DMS53 (cell line): ENCODE measurements around the gene STEAP1B.

ENCODE experiments used
- DNase-seq: peaks from one replicate; lab custom pipeline; 2025; lab: John Stamatoyannopoulos, UW

The STEAP1B gene

DNA sequence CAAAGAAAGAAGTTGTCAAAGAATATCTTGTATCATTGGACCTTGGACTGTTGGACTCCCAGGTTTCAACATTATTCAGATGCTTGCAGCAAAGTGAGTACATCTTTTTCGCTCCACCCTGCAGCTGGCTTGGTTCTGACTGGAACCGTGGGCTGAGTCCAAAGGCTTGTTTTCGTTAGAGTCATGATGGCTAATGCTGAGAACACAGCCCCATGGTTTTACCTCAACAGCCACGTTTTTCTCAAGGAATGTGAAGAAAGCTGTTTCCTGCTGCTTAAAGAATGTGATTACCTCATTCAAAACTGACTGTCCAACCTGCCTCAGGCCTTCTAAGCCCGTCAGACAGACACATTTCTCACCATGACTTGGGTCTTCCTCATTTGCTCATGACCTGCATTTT, 69.5 kb downstream of the STEAP1B start:
- DNase-seq, result no peak

DNA sequence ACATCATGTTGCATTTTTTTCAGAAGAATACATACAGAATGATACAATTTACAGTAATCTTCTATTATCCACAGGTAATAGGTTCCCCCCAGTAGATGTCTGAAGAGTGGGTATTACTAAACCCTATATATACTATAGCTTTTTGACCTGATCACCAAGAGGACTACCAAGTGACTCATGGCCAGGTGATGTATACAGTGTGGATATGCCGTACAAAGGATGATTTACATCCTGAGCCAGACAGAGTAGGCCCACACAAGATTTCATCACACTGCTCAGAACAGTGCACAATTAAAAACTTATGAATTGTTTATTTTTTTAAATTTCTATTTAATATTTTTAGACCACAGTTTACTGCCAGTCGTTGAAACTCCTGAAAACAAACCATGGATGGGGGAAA, 70.6 kb downstream of the STEAP1B start:
- DNase-seq, result peak; percentile 65

DNA sequence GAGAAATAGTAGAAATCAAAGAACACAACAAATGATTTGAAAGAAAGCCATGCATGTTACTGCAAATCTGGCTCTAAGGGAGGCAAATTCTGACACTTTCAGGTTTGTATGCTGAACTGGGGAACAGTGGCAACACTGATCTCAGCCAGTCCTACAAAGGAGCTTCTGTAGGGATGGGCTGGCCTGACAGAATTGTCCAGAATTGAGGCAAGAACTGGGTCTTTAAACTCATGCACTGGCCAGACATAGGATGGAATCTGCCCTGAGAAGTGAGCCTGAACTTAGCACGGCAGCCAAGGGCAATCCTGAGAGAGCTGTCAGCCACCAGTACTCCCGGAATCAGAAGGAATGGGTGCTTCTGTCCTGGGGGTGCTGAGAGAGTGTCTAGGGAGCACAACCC, 72.1 kb downstream of the STEAP1B start:
- no peak for DNase-seq

DNA sequence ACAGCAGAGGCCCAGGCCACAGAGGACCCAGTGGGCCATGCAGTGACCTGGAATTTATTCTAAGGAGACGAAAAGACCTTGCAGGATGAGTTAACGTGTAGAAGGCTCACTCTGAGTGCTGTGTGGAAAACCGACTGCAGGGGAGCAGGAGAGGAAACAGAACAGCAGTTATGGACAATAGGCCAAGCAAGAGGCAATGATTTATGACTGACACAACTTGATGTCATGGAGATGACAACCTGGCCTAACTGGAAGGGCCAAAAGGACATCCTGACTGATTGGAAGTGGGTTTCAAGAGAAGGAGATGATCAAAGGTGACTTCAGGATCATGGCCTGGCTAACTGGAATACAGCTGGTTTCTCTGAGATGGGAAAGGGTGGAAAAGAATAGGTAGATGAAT, 72.9 kb downstream of the STEAP1B start:
- peak; percentile 88 for DNase-seq

DNA sequence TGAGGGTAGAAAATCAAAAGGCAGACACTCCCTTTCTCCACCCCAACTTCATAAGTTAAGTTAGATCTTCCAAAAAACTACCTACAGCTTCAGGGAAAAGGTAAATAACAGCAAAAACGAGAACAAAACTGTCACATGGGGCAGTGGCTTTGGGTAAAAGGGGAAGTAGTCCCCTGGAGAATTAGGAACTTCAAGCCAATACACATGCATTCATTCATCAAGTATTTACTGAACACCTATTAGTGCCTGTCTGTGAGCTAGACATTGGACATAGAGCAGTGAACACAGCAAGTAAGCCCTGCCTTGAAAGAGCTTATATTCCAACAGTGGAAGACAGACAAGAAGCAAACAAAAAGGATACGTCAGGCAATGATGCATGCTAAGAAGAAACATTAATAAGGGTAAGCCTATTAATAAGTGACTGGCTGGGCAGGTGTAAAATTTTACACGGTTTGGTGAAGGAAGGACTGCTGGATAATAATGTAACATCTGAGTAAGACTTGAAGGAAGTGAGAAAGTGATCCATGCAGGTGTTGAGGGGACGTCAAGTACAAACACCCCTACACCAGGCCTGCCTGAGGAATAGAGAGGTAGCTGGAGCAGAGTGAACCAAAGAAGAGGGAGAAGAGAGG, 73.4 kb downstream of the STEAP1B start:
- no peak for DNase-seq

DNA sequence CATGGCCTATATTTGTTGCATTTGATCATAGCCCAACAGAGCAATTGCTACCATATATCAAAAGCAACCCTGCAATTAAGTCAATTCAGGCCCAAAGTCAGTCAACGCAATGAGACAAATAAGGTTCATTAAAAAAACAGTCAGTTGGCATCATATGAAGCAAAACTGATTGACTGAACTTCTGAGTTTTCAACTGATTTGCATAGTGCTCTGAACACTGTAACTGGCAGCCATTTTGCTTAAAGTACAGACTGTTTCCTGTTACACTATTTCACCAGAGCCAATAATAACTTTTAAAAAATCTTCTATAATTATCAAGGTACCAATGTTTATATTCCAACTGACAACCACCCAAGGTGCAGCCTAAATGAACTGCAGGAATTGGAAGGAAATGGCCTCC, 74.6 kb downstream of the STEAP1B start:
- DNase-seq, result no peak

DNA sequence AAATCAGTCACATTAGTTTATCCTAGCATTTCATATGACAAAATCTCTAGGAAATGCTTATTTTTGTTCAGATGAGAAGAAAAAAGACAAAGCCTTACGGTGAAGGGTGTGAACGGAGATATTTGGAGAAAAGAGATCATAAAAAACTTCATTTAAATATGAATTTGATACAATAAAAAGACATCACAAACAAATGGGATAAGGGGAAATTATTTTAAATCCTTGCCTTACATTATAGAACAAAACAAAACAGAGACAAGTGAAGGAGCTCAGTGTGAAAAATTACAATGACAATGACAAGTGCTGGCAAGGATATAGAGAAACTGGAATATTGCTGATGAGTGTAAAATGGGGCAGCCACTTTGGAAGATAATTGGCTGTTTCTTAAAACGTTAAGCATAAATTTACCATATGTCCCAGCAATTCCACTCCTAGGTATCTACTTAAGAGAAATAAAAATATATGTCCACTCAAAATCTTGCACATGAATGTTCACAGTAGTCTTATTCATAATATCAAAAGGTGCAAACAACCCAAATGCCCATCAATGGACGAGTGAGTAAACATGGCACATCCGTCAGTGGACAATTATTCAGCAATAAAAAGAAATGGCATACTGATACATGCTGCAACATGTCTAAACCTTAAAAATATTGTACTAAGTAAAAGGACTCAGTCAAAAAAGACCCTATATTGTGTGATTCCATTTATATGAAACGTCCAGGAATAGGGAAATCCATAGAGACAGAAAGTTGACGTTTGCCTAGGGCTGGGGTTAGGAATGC, 77.0 kb downstream of the STEAP1B start:
- no peak for DNase-seq

DNA sequence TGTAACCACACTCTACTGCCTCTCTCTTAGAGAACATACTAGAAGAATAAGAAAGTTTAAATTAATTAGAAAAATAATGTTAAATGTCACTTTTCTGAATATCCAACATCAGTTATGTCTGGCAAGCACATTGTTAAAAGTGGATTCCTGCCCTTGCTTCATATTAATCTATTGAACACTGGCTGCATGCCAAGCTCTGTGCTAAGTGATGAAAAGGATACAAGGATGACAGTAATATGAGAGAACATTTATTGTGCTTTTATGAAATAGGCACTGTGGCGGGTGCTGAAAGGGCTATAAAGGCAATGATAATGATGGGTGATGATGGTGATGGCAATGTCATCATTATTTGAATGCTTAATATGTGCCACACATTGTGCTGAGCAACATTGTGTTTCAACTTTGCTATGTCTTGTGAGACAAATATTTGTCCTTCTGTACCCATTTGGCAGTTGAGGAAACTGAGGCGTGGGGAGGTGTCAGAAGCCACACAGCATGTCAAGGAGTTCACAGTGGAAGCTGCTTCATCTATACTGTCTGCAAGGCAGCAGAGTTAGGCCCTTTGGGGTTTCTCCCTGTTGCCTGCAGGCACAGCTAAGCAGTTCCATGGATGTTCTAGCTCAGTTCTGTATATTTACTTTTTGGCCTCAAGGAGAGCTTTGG, 78.9 kb downstream of the STEAP1B start:
- DNase-seq, result no peak

DNA sequence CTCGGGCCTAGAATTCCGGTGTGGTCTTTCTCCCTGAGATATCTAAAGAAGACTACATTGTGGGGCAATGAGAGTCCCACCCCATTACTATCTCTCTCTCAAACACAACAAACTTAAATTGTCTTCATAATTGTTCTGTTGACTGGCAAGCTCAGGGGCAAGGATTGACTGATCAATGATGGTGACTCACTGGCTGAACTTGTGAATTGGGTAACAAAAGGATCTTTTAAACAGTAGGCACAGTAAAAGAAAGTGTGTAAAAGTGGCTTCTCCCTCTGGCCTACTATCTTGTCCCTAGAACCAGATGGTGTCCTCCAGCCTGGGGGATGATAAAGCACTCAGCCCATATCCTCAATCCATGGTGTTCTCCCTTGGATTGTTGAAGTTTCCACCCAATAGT, 80.0 kb downstream of the STEAP1B start:
- no peak for DNase-seq

DNA sequence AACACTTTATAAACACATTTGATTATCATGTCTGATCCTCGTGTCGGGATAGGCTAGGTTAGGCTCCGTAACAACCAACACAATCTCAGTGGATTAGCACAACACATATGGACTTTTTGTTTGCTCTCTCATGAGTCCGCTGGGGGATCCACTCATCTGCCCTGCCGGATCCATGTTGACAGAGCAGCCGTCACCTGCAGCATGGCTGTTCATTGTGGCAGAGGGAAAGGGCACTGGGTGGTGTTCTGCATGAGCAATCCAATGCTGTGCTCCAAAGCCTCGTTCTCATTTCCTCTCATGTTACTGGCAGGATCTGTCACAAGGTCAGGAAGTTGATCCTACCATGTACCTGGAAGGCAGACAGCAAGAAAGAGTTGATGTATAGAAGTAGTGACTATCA, 80.5 kb downstream of the STEAP1B start:
- DNase-seq, result peak; percentile 72

DNA sequence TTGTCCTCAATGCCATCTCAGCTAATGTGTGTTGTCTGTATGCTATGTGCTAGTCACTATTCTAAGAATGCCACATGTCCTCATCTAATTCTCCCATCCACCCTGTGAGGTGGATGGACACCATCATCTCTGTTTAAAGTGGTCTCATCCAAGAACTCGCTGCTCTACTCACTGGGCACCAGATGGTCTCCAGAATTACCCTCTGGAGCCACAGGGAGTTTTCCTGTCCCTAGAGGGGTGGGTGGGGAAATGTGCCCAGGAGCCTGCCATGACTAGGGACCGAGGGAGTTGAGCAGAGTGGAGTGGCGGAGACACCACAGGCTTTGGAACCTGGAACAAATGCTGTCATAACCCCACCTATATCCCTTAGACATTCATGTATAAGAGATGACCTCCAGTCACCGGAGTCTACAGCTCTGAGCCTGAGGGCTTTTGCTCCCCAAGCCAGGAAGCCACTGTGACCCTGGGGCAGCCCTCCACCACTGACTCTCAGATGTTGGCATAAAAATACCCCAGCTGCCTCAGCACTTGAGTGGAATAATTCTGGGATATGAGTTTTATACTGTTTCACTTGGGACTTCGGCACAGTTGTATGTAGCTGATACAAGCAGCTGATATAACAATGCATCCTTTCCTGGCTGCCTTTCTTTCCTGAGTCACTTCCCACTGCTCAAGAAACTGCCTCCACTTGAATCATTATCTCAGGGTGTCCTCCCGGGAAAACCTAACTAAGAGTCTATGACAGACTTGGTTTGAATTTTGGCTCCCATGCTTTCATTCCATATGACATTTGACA, 81.5 kb downstream of the STEAP1B start:
- DNase-seq, result no peak

DNA sequence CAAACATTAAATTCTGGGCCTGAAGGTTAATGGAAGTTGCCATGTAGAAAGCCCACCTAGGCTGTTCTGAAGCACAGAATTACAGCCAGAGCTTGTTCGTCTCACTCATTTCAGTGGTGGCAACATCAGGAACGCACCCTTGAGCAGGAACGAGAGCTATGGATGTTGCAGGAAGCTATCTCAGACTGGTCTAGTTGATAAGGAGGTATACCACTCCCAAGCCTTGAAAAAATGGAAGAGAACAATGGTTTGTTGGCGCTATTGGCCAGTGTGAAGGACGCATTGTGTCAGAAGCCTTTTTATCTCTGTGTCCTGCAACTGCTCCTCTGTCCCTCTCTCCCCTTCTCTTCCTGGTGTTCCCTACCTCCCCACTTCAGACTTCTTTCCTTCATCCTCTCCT, 82.1 kb downstream of the STEAP1B start:
- DNase-seq, result no peak

DNA sequence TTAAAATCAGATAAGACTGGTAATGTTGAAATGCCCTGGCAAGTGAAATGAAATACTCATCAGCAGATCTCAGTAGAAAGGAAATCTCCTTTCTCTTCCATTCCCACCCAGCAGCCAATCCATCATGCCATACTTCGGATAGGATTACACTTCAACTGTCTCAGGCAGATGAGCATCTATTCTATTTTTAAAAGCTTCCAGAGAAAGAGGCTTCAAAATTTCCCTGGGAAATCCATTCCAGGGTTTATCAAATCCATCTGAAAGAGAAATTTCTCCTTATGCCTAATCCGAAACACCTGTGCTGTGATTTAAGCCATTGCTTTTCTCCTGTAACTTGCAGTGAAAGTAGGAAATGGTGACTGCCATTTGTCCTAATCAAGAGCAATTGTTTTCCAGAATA, 82.6 kb downstream of the STEAP1B start:
- no peak for DNase-seq

DNA sequence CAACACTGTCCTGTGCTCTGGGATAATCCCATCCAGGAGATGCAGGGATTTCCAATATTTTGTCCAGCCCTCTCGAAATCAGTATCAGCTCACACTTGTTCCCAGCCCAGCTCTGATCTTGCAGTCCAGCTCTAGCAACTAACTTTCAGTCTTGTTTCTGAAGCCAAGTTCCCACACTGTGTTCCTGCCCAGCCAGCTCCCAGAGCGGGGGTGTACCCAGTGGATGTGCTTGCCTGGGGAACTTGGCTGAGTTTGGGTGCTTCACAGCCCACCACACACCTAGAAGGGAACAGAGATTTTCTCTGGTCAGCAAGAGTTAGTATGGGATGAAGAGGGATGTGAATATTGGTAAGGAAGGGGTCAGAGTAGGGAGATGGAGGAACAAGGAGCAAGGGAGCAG, 85.6 kb downstream of the STEAP1B start:
- no peak for DNase-seq

DNA sequence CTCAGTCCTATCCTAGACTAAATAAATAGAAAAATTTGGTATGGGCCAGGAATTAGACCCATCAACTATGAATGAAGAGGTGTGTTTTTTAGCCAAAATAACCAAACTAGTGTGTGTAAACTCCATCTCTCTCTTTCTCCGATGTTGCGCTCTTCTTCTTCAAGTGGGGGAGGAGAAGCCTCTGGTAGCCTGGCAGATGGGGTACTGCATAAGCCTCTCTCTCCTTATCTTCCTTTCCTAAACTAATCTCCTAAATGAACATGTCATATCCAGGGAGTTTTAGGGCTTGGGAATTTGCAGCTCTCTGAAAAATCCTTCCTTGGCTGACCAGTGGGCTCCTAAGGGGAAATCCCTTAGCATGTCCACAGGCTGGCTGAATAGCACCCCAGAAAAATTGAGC, 86.8 kb downstream of the STEAP1B start:
- DNase-seq, result no peak

DNA sequence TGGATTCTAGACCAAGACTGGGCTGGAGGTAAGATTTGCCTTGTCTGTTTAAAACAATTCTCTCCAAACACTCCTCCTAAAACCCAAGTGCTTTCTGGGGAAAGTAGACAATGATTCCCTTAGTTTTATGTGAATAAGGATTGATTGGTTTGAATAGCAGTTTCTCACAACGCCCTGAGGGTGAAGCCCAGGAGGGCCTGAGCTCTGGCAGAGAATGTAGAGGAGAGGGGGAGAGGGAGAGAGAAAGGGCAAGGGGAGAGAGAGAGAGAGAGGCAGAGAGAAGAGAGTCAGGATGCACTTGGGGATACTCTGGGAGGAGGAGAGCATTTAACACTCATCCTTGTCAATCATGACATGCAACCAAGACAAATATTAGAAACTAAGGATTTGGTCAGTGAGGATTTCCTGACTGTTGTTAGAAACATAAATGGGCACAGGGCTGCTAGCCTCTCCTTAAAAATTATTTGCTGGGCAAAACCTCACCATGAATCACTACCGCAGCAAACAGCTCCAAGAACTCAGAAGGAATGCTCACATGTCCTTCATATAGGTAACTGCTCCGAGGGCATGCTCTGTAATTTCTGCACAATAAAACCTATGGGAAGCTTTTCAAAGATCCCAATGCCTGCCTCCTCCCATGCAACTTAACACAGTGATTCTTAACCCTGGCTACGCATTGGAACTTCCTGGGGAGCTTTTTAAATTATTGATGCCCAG, 87.9 kb downstream of the STEAP1B start:
- no peak for DNase-seq

DNA sequence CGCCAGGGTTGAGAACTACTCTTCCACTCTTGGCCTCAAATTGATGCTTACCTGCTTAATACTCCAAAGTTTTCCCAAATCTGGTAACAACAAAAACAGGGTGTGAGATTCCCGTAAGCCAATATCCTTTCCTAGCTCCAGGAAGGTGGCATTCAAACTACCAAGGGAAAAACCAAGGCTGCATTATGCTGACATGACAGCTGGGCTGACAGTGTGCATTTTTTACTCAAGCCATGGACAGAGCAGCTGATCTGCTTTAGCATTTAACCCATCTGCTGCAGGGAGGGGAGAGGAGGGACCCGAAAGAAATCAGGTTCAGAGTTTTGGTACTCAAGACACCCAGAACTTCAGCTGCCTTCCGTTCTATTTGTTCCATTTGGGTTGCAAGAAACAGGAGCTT, 93.3 kb downstream of the STEAP1B start:
- no peak for DNase-seq

DNA sequence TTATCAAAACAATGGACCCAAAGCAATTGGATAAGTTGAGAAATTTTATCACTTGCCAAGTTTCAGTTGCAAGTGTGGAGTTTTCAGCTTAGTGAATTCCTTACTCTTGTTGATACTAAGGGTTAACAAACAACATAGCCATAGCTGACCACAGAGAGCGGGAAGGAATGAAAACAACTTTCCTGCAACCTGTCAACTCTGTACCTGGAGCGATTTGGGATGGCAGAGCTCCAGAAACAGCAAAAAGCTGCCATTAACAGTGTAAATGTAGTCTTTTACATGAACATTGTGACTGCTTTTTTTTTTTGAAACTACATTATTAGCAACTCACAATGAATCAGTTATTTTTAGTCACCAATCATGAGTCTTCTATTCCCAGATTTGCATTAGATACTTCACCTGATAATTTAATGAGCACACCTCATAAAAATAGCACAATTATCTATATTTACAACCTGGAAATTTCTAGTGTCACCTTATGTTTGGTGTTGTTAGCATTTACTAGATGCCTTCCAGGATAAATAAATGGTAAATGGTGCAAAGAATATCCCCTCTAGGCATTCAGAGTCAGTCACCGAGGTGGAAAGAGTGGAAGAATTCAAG, 95.5 kb downstream of the STEAP1B start:
- DNase-seq, result no peak

DNA sequence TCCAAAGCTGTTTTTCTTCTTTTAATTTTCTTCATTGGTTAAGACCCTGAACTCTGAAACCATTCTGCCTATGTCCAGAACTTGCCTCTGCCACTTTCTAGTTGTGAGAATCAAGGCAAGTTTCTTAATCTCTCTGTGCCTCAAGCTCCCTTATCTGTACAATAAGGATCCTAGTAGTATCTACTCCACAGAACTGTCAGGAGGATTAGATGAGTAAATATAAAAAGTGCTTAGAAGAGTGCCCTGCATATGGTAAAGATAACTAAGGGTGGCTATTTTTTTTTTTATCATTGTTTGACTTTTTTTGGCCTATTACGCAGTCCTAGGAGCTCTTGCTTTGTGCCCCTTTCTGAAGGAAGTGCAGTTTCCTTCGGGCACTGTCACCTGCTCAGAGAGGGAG, 96.6 kb downstream of the STEAP1B start:
- no peak for DNase-seq

DNA sequence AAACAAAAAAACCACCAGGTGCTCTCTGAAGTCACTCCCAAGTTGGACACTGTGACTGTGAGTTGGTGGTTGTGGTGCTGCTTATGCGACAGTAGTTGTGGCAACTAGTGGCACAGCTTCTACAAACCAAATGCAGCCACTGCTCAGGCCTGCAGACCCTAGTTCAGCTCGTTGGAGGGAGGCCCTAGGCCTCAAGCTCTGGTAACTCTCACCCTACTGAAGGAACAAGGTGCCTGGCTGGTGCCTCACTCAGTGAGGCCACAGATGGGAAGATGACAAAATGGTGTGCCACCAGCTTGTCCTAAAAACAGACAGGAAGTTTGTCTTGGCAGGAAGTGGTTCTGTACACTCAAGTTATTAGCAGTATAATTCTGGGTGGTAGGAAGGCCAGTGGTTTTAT, 97.7 kb downstream of the STEAP1B start:
- no peak for DNase-seq

DNA sequence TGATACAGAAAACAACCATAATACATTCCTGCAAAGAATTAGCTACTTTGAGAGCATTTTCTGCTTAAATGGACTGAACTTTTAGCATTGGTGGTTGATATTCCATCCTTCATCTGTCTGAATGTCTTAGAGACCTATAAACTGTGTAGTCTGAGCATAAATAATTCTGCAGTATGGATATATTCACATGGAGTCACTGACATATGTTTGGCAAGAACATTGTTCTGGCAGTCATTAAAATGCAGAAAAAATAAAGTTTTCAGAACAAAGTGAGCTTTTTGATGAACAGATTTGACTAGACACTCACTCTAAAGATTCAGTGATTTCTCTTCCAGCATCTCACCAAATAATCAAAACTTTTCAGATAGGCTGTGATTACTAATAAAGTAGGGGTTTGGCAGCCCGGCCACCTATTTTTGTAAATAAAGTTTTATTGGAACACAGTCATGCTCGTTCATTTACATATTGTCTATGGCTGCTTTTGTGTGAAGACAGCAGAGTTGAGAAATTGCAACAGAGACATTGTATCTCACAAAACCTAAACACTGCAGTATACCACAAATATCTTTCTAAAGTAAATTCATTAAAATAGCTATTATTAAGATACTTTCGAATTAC, 98.9 kb downstream of the STEAP1B start:
- DNase-seq, result no peak
